ENCODE results near the gene ATP2A2.
A peak's percentile ranks its signal among the peaks of the same experiment; 100 is the strongest.

Gene ATP2A2

DNA sequence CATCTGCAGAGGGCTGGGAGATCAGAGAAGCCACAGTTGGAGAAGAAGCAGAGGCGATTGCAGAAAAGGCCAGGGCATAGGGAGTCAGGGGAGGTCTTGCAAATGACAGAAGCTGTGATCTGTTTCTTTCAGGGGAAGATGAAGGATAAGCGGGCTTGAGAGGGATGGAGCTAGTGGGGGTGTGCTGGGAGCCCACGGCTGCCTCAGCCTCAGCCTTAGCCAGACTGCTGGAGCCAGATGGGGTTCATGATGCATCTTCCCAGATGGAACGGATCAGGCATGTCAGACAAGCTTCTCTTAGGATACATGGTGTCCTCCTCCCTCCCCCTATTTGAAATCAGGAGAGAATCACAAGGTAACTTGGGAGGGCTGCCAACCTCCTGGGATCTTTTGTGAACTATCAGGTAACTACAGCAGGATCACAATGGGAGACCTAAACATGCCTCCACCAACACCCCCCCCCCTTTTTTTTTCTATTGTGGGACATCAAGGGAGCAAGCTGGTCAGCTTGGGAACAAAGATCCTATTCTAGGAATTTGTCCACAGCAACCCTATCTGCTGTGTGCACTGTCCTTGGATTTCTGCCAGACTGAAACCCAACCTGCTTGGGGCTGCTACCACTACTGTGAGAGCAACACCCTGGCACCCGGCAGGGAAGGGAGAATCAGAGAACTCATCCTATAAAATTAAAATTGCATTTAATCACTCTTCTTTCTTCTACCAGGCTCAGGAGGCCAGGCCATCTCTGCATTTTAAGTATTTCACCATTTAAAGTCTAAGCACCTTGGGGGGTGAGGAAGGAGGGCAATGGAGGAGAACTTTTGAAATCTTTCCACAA lies 10.7 kb upstream of the ATP2A2 start:
- Mint-ChIP-seq H3K36me3 (no peaks in the 10 kb centered on the region), H3K27ac (no peak overlapping the region), H3K27me3 (peaks cover 20% of the 10 kb centered on the region), H3K4me1 (no peaks in the 10 kb centered on the region), H3K4me3 (no peak overlapping the region), H3K9me3 (no peaks in the 10 kb centered on the region)
- ATAC-seq (ENCODE audit: low read depth) (no peak), DNase-seq (ENCODE audit: low spot score in 2 of 2) (no peak)

DNA sequence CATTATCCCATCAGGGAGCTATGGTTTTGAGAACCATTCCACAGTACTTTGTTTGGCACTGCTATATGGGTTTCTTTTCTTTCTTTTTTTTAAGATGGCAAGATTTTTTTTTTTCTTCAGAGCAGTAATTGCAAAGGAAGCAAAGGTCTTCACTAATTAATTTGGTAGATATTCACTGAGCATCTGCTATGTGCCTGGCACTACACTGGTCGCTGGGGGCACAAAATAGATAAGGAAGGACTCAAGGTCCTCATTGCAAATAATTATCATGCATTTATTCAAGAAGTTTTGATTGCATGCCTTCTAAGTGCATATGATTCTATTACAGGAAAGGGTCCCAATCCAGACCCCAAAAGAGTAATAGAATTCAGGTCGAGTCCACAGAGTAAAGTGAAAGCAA lies 10.0 kb upstream of the ATP2A2 start:
- H3K27me3 Mint-ChIP-seq = peaks cover 20% of the 10 kb centered on the region
- no peak overlapping the region for H3K4me3 Mint-ChIP-seq
- DNase-seq (ENCODE audit: low spot score in 2 of 2) (no peak), ATAC-seq (ENCODE audit: low read depth) (no peak)
- no peaks in the 10 kb centered on the region for H3K36me3 Mint-ChIP-seq
- no peaks in the 10 kb centered on the region for H3K4me1 Mint-ChIP-seq
- no peak overlapping the region for H3K27ac Mint-ChIP-seq
- no peaks in the 10 kb centered on the region for H3K9me3 Mint-ChIP-seq

DNA sequence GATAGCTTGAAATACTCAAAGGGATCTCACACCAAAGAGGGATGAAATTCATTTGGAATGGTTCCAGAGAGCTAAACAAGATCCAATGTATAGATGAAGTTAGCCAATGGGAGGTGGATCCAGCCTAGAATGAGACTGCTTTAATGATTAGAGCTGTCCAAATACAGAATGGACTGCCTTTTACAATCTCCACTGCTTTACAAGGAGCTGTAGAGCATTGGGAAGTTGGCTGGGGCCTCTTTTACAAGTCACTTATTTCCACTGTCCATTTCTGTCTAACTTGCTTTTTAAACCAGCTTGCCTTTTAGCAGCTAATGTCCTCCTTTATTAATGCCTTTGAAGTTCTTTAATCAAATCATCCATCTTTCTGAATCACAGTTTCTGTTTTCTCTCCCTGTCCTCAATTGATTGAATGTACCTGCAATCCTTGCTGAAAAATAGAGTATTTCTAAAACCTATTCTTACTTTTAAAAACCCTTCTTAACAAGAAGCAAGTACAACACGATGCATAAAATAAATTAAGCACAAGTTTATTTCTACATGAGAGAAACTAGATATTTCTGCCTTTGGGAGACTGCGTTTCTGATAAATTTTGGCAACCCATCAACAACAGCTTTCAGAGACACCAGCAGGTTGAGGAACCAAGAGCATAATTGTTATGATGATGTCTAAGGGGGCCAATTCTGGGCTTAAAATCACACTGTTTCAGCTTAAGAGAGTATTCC lies 3.4 kb upstream of the ATP2A2 start:
- H3K27me3 Mint-ChIP-seq = peaks cover 5% of the 10 kb centered on the region
- no peak overlapping the region for H3K27ac Mint-ChIP-seq
- H3K9me3 Mint-ChIP-seq = no peaks in the 10 kb centered on the region
- DNase-seq (ENCODE audit: low spot score in 2 of 2) = no peak
- H3K36me3 Mint-ChIP-seq = no peaks in the 10 kb centered on the region
- ATAC-seq (ENCODE audit: low read depth) = no peak
- H3K4me1 Mint-ChIP-seq = peaks cover 7% of the 10 kb centered on the region
- no peak overlapping the region for H3K4me3 Mint-ChIP-seq

DNA sequence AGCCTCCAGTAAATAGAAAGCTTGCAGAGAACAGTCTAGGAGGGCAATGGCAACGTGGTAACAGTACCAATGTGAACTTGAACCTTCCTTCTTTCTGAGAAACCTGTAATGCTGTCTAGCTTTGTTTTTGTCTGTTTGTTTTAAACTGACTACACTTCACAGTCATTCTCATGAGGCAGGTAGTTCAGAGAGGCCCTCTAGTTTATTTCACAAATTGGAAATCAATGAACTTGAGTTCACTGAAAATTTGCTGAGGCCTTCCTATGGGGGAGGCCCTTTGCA lies 2.9 kb upstream of the ATP2A2 start:
- Mint-ChIP-seq H3K4me3 (no peak overlapping the region), H3K27ac (no peak overlapping the region), H3K4me1 (peaks cover 10% of the 10 kb centered on the region), H3K27me3 (peaks cover 3% of the 10 kb centered on the region), H3K9me3 (no peaks in the 10 kb centered on the region), H3K36me3 (no peaks in the 10 kb centered on the region)
- DNase-seq (ENCODE audit: low spot score in 2 of 2) (no peak), ATAC-seq (ENCODE audit: low read depth) (no peak)

DNA sequence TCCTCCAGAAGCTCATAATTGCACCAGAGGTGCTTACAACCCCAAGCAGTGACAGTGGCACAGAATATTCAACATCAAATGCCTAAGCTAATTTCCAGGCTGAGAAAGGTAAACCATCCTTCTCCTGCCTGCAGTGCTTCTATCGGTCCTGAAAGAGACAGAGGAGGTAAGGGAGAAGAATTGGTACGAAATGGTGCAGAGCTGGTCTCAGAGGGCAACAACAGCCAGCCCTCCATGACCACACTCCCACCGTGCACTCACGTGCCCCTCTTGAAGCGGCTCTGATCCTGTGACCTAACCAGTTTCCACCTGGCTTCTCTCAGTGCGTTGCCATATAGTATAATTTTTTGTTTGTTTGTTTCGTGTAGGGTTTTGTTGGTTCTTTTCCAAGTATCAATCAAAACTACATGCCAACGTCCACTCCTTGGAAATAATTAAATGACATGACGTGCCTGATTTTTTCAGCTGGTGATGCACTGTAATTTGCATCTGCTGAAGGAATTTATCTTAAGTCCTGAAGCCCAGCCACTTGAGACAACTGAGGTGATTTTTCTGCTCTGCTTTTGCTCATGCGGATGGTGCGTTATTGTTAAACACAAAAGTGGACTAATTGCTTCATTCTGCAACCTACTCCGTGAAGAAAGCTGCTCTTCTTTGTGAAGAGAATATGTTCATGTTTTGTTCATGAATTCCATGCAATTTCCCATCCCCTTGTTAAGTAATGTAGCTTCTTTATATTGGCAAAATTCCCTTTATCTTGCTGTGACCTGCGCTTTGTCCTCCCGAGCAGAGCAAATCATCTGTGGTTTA lies 1.3 kb upstream of the ATP2A2 start:
- Mint-ChIP-seq H3K4me1 (peaks cover 22% of the 10 kb centered on the region), H3K27ac (peak overlapping the region; percentile 91), H3K27me3 (no peaks in the 10 kb centered on the region), H3K36me3 (no peaks in the 10 kb centered on the region), H3K9me3 (no peaks in the 10 kb centered on the region), H3K4me3 (peak overlapping the region; percentile 97)
- DNase-seq (ENCODE audit: low spot score in 2 of 2) (no peak), ATAC-seq (ENCODE audit: low read depth) (no peak)

DNA sequence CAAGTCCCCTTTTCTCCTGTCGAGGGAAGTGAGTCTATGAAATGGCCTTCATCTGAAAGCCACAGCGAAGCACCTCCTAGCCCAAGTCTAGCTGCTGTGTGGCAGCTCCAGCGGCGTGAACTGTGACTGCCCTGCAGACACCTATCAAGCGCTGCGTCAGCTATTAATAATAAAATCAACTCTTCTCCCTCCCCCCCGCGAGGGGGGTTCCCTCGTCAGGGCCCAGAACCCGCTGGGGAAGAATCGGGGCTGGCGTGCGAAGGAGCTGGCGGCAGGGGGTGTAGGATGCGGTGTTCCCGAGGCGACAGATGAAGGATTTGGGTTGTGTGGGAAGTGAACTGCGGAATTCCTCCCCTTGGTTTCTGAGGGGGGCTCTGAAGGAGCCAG lies 662 bp upstream of the ATP2A2 start:
- Mint-ChIP-seq H3K4me1 (peaks cover 26% of the 10 kb centered on the region), H3K27me3 (no peaks in the 10 kb centered on the region), H3K4me3 (peak overlapping the region; percentile 97), H3K27ac (peak overlapping the region; percentile 91), H3K9me3 (no peaks in the 10 kb centered on the region), H3K36me3 (peaks cover 3% of the 10 kb centered on the region)
- ATAC-seq (ENCODE audit: low read depth) = peak; percentile 49
- DNase-seq (ENCODE audit: low spot score in 2 of 2) = peak in 1 of 2 donors; percentile 62

DNA sequence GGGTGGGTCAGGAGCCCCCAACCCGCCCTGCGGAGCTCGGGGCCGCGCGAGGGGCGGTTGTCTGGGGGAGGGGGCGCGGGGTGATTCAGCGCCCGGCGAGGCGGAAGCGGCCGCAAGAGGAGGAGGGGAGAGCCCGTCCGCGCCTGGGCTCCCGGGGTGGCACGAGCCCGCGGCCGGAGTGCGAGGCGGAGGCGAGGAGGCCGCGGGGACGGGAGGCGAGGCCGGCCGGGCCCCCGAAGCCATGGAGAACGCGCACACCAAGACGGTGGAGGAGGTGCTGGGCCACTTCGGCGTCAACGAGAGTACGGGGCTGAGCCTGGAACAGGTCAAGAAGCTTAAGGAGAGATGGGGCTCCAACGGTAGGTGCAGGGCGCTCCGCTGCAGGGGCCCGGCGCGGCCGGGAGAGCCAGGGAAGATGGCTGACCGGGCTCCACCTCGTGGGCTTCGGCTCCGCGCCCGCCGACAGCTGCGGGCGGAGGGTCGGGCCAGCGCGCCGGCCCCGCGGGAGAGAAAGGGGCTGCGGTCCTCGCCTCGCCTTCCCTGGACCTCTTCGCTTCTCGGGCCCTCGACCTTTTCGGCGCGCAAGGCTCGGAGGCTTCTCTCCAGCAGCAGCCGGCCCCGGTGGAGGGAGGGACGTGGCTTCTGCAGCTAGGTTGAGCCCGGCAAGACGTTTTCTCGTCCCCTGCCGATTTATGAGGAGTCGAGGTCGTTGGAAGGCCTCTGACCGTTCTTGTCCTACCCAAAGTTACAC lies 677 bp downstream of the ATP2A2 start:
- Mint-ChIP-seq H3K36me3 (peaks cover 3% of the 10 kb centered on the region), H3K27me3 (no peaks in the 10 kb centered on the region), H3K4me1 (peaks cover 29% of the 10 kb centered on the region), H3K4me3 (peak overlapping the region; percentile 93), H3K9me3 (no peaks in the 10 kb centered on the region), H3K27ac (peak overlapping the region; percentile 91)
- peak; percentile 23 to 55 for DNase-seq (ENCODE audit: low spot score in 2 of 2)
- ATAC-seq (ENCODE audit: low read depth) = peak; percentile 13

DNA sequence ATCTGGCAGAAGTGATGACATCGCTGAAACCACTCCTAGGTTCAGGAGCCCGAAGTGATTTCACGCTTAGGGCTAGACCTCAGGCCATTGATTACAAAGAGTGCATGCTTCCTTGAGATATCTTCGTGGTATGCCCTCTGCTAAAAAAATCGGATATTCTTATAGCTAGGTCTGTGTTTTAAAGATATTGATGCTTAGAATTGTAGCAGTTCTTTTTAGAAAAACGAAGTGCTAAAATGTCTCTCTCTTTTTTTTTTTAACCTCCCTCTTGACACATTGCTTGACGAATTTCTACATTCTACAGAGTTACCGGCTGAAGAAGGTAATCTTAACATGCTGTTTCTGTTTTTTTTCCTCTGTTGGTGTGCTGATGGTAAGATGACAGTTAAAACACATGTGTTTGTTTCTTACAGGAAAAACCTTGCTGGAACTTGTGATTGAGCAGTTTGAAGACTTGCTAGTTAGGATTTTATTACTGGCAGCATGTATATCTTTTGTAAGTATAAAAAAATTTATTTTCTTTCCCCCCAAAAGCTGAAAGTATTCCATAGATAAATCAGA lies 1.3 kb downstream of the ATP2A2 start:
- Mint-ChIP-seq H3K4me3 (peak overlapping the region; percentile 93), H3K36me3 (peaks cover 3% of the 10 kb centered on the region), H3K27ac (peak overlapping the region; percentile 91), H3K9me3 (no peaks in the 10 kb centered on the region), H3K27me3 (no peaks in the 10 kb centered on the region), H3K4me1 (peaks cover 30% of the 10 kb centered on the region)
- ATAC-seq (ENCODE audit: low read depth) (no peak), DNase-seq (ENCODE audit: low spot score in 2 of 2) (no peak)

DNA sequence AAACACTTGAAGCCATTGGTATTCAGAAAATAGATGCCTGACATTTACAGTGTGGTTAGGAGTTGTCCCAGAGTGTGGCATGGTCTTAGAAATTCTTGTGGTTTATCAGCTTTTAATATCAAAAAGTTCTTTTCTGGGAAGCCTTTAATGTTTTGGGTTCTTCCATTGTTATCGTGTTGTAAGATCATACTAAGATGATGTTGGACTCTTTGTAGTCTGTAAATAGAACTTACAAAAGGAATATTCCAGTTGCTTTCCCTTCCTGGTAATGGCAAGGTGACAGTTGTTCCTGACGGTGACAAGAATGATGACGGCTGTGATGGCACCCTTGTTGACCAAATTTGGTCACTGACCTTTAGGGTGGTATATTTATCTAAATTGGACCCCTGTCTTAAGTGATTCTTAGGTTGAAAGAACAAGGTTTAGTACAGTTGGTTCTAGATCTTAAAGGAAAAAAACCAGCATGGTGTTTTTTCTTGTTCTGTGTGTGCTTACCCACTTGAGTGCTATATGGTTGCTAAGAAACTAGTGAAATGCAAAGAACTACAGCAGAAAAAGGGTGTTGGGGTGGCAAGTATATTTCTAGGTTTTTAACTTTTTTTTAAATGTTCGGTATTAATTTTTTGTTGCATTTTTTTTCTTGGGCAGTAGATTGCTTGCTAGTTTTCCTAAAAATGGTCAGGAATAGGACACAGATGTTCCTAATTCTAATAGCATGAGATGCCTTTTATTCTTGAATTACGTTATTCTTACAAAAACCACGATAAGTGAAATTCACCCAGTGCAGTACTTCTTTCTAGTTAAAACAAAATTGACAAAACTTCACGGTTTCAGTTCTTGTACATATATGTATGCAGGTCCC lies 2.1 kb downstream of the ATP2A2 start:
- Mint-ChIP-seq H3K27ac (no peak overlapping the region), H3K4me3 (peak overlapping the region; percentile 93), H3K4me1 (peaks cover 30% of the 10 kb centered on the region), H3K27me3 (no peaks in the 10 kb centered on the region), H3K36me3 (peaks cover 4% of the 10 kb centered on the region), H3K9me3 (no peaks in the 10 kb centered on the region)
- DNase-seq (ENCODE audit: low spot score in 2 of 2) (no peak), ATAC-seq (ENCODE audit: low read depth) (no peak)

DNA sequence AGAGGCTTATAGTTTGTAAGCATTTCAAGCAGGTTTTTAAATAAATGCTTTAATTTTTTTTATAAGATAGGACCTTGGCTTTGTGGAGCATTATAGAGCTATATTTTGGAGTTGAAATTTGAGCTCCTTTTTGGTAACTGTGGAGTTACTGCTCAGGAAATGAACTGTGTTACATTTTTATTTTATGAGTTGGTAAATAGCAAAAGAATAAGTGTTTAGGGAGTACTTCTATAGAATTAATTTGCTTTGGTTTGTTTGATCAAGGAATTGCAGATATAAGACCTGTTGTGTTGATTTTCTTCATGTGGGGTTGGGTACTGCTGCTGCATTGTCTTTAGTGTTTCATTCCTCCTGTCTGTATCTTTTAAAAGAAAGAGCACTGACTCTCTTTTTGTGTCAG lies 3.5 kb downstream of the ATP2A2 start:
- H3K4me1 Mint-ChIP-seq = peaks cover 37% of the 10 kb centered on the region
- peaks cover 7% of the 10 kb centered on the region for H3K36me3 Mint-ChIP-seq
- no peaks in the 10 kb centered on the region for H3K9me3 Mint-ChIP-seq
- ATAC-seq (ENCODE audit: low read depth) (no peak), DNase-seq (ENCODE audit: low spot score in 2 of 2) (no peak)
- no peak overlapping the region for H3K27ac Mint-ChIP-seq
- no peak overlapping the region for H3K4me3 Mint-ChIP-seq
- H3K27me3 Mint-ChIP-seq = no peaks in the 10 kb centered on the region

DNA sequence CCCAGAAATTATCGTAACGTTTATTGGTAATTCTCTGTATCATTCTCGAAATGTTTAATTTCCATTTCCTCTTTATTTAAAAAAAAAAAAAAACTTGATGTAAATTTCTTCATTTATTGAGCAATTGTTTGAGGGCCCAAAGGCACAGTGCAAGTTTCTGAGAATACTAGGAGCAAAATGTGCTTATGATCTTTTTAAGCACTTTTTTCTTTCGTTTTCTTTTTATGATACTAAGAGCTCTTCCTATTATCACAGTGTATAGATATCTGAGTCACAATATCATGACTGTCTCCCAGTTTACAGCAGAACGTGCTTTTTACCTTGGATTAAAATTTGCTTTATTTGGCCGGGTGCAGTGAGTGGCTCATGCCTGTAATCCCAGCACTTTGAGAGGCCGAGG lies 5.6 kb downstream of the ATP2A2 start:
- Mint-ChIP-seq H3K4me1 (peaks cover 34% of the 10 kb centered on the region), H3K27me3 (no peaks in the 10 kb centered on the region), H3K9me3 (no peaks in the 10 kb centered on the region), H3K27ac (no peak overlapping the region), H3K4me3 (no peak overlapping the region), H3K36me3 (peaks cover 8% of the 10 kb centered on the region)
- ATAC-seq (ENCODE audit: low read depth) = no peak
- DNase-seq (ENCODE audit: low spot score in 2 of 2) = no peak

DNA sequence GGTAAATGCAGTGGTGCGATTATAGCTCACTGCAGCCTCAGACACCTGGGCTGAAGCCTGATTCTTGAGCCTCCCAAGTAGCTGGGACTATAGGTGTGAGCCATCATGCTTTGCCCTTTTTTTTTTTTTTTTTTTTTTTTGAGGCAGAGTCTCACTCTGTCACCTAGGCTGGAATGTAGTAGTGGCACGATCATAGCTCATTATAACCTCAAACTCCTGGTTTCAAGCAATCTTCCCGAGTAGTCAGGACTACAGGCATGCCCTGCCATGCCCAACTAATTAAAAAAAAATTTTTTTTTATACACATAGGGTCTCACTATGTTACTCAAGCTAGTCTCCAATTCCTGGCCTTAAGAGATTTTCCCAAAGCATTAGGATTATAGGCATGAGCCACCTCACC lies 6.9 kb downstream of the ATP2A2 start:
- no peaks in the 10 kb centered on the region for H3K9me3 Mint-ChIP-seq
- DNase-seq (ENCODE audit: low spot score in 2 of 2) (no peak), ATAC-seq (ENCODE audit: low read depth) (no peak)
- no peak overlapping the region for H3K4me3 Mint-ChIP-seq
- H3K27me3 Mint-ChIP-seq = no peaks in the 10 kb centered on the region
- H3K36me3 Mint-ChIP-seq = peaks cover 8% of the 10 kb centered on the region
- peaks cover 28% of the 10 kb centered on the region for H3K4me1 Mint-ChIP-seq
- no peak overlapping the region for H3K27ac Mint-ChIP-seq
